ENCODE results near the gene TNNI3. TPM values are rescaled to one million over a fixed set of nuclear protein-coding genes. Genes with fewer than 3 reads are reported as not detected.
"Not testable (repeated sequence)": the region's sequence is repeated elsewhere in the genome, so short reads cannot be mapped to it uniquely, and the experiment has no call there.

Gene TNNI3
- 64.5 and 78.6 TPM in 2 replicates for total RNA-seq
- polyA plus RNA-seq = 49.8 and 85.5 TPM in 2 replicates

DNA sequence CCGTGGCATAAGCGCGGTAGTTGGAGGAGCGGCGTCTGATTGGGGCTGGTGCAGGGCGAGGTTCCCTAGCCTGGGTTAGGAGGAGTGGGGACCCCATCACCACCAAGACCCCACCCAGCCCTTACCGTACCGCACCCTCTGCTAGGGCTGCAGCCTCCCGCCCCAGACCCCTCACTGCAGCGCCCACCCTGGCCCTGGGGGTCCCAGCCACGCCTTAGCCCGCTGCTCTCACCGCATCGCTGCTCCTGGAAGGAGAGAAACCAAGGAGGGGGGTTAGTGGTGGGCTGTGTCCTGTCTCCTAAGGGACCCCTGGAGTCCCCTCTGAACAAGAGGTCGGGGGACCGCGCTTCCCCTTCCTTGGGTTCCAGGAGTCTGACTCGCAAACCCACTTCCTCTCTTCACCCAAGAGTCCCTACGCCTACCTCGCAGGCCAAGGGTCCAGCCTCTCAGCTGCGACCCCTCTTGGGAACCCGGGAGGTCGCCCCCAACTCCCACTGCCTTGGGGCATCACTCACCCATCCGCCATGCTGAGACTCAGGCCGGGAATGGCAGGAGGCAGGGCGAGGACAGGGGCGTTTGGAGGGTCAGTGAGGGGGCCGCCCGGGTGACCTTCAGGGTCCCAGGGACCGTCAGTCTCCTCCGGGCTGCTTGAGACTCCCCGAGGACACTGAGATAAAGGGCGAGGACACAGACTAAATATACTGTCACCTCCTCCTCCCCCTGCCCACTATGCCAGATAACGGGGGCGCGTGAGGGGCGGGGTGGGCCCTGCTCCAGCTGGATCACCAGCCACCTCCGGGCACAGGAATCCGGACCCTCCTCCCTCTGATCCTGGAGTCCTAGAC lies at the start of gene TNNI3:
TNNI3 (minus strand) TSS at position 669 of the 845 bp plus-strand sequence; CDS start at position 526, 143 bp downstream.
- peaks cover 15% of the 10 kb centered on the region for H3K4me1 ChIP-seq (ENCODE audit: low read depth)
- peaks cover 17% of the 10 kb centered on the region for H3K27me3 ChIP-seq
- peak within 1 kb of the TSS; percentile 48 for H3K27ac ChIP-seq
- peak within 1 kb of the TSS; percentile 34 for H3K4me3 ChIP-seq
- H3K9me3 ChIP-seq (ENCODE audit: low read depth) = no peaks in the 10 kb centered on the region
- TF ChIP-seq, protein P1, sequence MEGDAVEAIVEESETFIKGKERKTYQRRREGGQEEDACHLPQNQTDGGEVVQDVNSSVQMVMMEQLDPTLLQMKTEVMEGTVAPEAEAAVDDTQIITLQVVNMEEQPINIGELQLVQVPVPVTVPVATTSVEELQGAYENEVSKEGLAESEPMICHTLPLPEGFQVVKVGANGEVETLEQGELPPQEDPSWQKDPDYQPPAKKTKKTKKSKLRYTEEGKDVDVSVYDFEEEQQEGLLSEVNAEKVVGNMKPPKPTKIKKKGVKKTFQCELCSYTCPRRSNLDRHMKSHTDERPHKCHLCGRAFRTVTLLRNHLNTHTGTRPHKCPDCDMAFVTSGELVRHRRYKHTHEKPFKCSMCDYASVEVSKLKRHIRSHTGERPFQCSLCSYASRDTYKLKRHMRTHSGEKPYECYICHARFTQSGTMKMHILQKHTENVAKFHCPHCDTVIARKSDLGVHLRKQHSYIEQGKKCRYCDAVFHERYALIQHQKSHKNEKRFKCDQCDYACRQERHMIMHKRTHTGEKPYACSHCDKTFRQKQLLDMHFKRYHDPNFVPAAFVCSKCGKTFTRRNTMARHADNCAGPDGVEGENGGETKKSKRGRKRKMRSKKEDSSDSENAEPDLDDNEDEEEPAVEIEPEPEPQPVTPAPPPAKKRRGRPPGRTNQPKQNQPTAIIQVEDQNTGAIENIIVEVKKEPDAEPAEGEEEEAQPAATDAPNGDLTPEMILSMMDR (IDR thresholded peaks at IDR 0.05; ENCODE audit: low read depth, low read length) = no peak
- H3K36me3 ChIP-seq = no peaks in the 10 kb centered on the region
- DNase-seq (ENCODE audit: low read depth in 1 of 2, low spot score in 1 of 2) = no peak

DNA sequence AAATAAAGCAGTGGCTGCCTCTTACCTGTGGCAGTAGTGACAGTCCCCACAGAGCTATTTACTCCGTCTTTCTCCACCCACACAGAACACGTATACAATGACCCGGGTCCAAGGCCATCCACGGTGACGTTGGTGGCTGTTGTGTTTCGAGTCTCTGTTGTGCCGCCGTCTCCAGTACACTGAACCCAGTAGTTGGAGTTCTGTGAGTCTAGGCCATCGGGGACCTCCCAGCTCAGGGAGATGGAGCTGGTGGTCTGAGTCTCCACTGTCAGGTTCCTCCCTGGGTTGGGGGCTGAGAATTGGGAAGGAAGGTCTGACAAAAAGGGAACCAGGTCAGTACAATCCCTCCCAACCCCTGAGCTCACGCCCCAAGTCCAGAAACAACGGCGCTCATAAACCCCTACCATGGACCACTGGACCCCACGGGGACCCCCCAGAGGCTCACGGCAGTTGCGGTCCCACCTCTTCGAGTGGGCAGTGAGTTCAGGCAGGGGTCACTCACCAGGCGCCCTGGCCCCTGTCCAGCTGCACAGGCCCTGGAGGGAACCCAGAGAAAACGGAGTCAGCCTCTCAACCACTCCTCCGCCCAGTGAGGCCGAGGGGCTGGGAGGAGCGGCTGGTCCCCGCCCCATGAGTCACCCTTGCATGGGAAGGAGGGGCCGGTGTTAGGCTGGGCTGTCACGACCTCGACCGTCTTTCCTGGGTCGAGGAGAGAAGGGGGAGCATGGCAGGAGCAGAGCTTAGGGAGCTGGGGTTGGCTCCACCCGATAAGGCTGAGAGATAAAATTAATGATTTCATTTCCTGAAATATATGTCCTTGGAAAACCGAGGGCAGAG lies 49.4 kb upstream of the TNNI3 start:
- no peak overlapping the region for H3K4me3 ChIP-seq
- no peak overlapping the region for H3K27ac ChIP-seq

DNA sequence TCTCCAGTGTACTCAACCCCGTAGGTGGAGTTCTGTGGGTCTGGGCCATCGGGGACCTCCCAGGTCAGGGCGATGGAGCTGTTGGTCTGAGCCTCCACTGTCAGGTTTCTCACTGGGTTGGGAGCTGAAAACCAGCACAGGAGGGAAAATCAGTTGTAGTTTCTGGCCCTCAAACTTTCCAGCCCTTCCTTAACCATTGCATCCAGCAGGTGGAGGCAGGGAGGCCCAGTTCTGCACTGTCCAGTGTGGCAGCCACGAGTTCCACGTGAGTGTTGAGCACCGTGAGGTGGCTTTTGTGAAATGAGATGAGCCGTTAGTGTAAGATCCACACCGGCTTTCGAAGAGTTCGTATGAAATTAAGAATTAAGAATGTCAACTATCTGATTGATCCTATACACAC lies 44.7 kb upstream of the TNNI3 start:
- TF ChIP-seq, protein P1 (IDR thresholded peaks at IDR 0.05; ENCODE audit: low read depth, low read length) = peak; percentile 25
- H3K27ac ChIP-seq; H3K27me3 ChIP-seq; DNase-seq (ENCODE audit: low read depth in 1 of 2, low spot score in 1 of 2); H3K36me3 ChIP-seq; H3K4me3 ChIP-seq; H3K4me1 ChIP-seq (ENCODE audit: low read depth); H3K9me3 ChIP-seq (ENCODE audit: low read depth): not testable (repeated sequence)

More for the DNA sequence above, 49.4 kb upstream of the TNNI3 start:
- Histone ChIP-seq H3K9me3 (ENCODE audit: low read depth) (no peaks in the 10 kb centered on the region), H3K4me1 (ENCODE audit: low read depth) (peaks cover 5% of the 10 kb centered on the region), H3K36me3 (no peaks in the 10 kb centered on the region), H3K27me3 (no peaks in the 10 kb centered on the region)
- TF ChIP-seq, protein P1 (IDR thresholded peaks at IDR 0.05; ENCODE audit: low read depth, low read length) = no peak
- DNase-seq (ENCODE audit: low read depth in 1 of 2, low spot score in 1 of 2) = peak; percentile 87 to 97

DNA sequence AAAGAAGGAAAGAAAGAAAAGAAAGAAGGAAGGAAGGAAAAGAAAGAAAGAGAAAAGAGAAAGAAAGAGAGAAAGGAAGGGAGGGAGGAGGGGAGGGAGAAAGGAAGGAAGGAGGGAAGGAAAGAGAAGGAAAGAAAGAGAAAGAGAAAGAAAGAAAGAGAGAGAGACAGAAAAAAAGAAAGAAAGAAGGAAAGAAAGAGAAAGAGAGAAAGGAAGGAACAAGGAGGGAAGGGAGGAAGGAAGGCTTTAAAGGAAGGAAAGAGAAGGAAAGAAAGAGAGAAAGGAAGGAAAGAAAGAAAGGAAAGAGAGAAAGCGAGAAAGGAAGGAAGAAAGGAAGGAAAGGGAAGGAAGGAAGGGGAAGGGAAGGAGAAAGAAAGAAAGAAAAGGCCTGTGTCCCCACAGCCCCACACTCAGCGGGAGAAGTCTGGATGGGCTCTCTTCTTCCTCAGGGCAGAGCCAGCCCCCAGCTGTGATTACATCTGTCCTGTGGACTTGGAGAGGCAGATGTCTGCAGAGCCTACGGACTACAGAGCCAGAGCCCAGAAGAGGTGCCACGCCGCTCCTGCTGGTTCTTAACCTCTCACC lies 42.2 kb upstream of the TNNI3 start:
- TF ChIP-seq, protein P1 (IDR thresholded peaks at IDR 0.05; ENCODE audit: low read depth, low read length) = no peak
- DNase-seq (ENCODE audit: low read depth in 1 of 2, low spot score in 1 of 2) = no peak
- H3K4me1 ChIP-seq (ENCODE audit: low read depth) = no peaks in the 10 kb centered on the region
- H3K4me3 ChIP-seq = no peak overlapping the region
- no peaks in the 10 kb centered on the region for H3K9me3 ChIP-seq (ENCODE audit: low read depth)
- H3K36me3 ChIP-seq = no peaks in the 10 kb centered on the region
- no peak overlapping the region for H3K27ac ChIP-seq
- H3K27me3 ChIP-seq = no peaks in the 10 kb centered on the region

DNA sequence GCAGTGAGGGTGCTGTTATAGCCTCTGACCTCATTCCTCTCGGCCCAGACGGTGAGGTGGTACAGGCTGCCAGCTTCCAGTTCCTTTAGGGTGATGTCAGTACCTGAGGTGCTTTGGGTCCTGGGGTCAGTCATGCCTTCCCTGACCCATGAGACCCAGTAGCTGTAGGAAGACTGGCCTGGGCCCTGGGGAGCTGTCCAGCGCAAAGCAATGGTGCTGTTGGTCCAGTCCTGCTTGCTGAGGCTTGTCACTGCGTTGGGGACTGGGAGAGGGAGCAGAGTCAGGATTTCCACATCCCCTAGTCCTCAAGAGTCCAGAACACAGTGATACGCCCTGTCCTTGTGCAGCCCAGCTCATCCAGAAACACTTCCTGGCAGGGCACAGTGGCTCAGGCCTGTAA lies 41.1 kb upstream of the TNNI3 start:
- peak in 1 of 2 donors; percentile 53 for DNase-seq (ENCODE audit: low read depth in 1 of 2, low spot score in 1 of 2)
- TF ChIP-seq, protein P1 (IDR thresholded peaks at IDR 0.05; ENCODE audit: low read depth, low read length) = no peak
- no peaks in the 10 kb centered on the region for H3K4me1 ChIP-seq (ENCODE audit: low read depth)
- no peaks in the 10 kb centered on the region for H3K36me3 ChIP-seq
- H3K27me3 ChIP-seq = no peaks in the 10 kb centered on the region
- H3K4me3 ChIP-seq = no peak overlapping the region
- no peak overlapping the region for H3K27ac ChIP-seq
- H3K9me3 ChIP-seq (ENCODE audit: low read depth) = no peaks in the 10 kb centered on the region

All from cardiac muscle cell (in vitro differentiated cells and primary cell).